ENCODE measurements around the gene CRKL.
"Not testable (repeated sequence)": the region's sequence is repeated elsewhere in the genome, so short reads cannot be mapped to it uniquely, and the experiment has no call there.

CRKL gene

GRCh38 chr22:20933910-20934309 is 16.7 kb downstream of the CRKL start:
- no peak for DNase-seq (ENCODE audit: low read depth in 2 of 2)

- not testable (repeated sequence) for DNase-seq (ENCODE audit: low read depth in 2 of 2)
Observed at GRCh38 chr22:20935049-20935448, 17.8 kb downstream of the CRKL start.

- DNase-seq (ENCODE audit: low read depth in 2 of 2): not testable (repeated sequence)
Observed at GRCh38 chr22:20935780-20936539, 18.8 kb downstream of the CRKL start.

GRCh38 chr22:20937031-20937793 is 20.0 kb downstream of the CRKL start:
- no peak for DNase-seq (ENCODE audit: low read depth in 2 of 2)

GRCh38 chr22:20937794-20938671 is 20.8 kb downstream of the CRKL start:
- DNase-seq (ENCODE audit: low read depth in 2 of 2): no peak

GRCh38 chr22:20939457-20940185 is 22.4 kb downstream of the CRKL start:
- not testable (repeated sequence) for DNase-seq (ENCODE audit: low read depth in 2 of 2)

GRCh38 chr22:20940186-20940651 is 23.0 kb downstream of the CRKL start:
- DNase-seq (ENCODE audit: low read depth in 2 of 2): no peak

- DNase-seq (ENCODE audit: low read depth in 2 of 2): no peak
Observed at GRCh38 chr22:20940904-20941385, 23.7 kb downstream of the CRKL start.

- not testable (repeated sequence) for DNase-seq (ENCODE audit: low read depth in 2 of 2)
Observed at GRCh38 chr22:20942203-20942902, 25.1 kb downstream of the CRKL start.

GRCh38 chr22:20943104-20943933 is 26.1 kb downstream of the CRKL start:
- no peak for DNase-seq (ENCODE audit: low read depth in 2 of 2)

GRCh38 chr22:20944042-20944441 is 26.8 kb downstream of the CRKL start:
- DNase-seq (ENCODE audit: low read depth in 2 of 2): no peak

- no peak for DNase-seq (ENCODE audit: low read depth in 2 of 2)
Observed at GRCh38 chr22:20945578-20945934, 28.3 kb downstream of the CRKL start.

- DNase-seq (ENCODE audit: low read depth in 2 of 2): no peak
Observed at GRCh38 chr22:20946080-20946986, 29.1 kb downstream of the CRKL start.

GRCh38 chr22:20946991-20947390 is 29.8 kb downstream of the CRKL start:
- DNase-seq (ENCODE audit: low read depth in 2 of 2): no peak

- DNase-seq (ENCODE audit: low read depth in 2 of 2): no peak
Observed at GRCh38 chr22:20948450-20948849, 31.2 kb downstream of the CRKL start.

GRCh38 chr22:20948989-20949388 is 31.8 kb downstream of the CRKL start:
- no peak for DNase-seq (ENCODE audit: low read depth in 2 of 2)

GRCh38 chr22:20949698-20950183 is 32.5 kb downstream of the CRKL start:
- no peak for DNase-seq (ENCODE audit: low read depth in 2 of 2)

GRCh38 chr22:20951151-20951931 is 34.1 kb downstream of the CRKL start:
- no peak for DNase-seq (ENCODE audit: low read depth in 2 of 2)
